HL-60 (cell line): ENCODE measurements around the gene ACOT4.
"Not testable (repeated sequence)": the region's sequence is repeated elsewhere in the genome, so short reads cannot be mapped to it uniquely, and the experiment has no call there.

Experiments
- DNase-seq, 2 experiments: peaks; one replicate each; pipeline ENCODE4 v3.0.0-alpha.2; 2010 to 2020; ENCODE audit warnings: low read depth in 1 of 2, low spot score in 1 of 2
- H3K27ac ChIP-seq: fragments of 250-450 bp; sonication (Bioruptor Pico); replicated peaks from 2 replicates; pipeline ENCODE4 v1.5.1; 2020; ENCODE audit warnings: mild to moderate bottlenecking, moderate library complexity
- H3K27me3 ChIP-seq: fragments of 250-450 bp; sonication (Bioruptor Pico); 2 replicates; pipeline ENCODE4 v1.5.1; 2021; ENCODE audit warnings: mild to moderate bottlenecking, moderate library complexity; ENCODE audit not compliant: insufficient read depth, poor library complexity, severe bottlenecking
- H3K4me3 ChIP-seq: replicated peaks from 2 replicates; pipeline ENCODE4 v1.5.1; 2011; ENCODE audit warnings: mild to moderate bottlenecking, control low read depth, low read length; ENCODE audit not compliant: insufficient read depth
- GABPA ChIP-seq: IDR thresholded peaks from 2 replicates; pipeline ENCODE4 v1.6.1; 2012; ENCODE audit warnings: low read depth
- POLR2AphosphoS5 ChIP-seq: IDR thresholded peaks from 2 replicates; pipeline ENCODE4 v1.6.1; 2012; ENCODE audit warnings: low read depth
- SPI1 ChIP-seq: IDR thresholded peaks from 2 replicates; pipeline ENCODE4 v1.6.1; 2012; ENCODE audit warnings: low read depth, mild to moderate bottlenecking, borderline replicate concordance
- TF ChIP-seq, protein P1 (sequence below): IDR thresholded peaks from one replicate; pipeline ENCODE4 v1.5.1; 2011; ENCODE audit warnings: low read length, control low read depth, inconsistent platforms; ENCODE audit not compliant: insufficient read depth
- TF ChIP-seq, protein P2 (sequence below): IDR thresholded peaks from 2 replicates; pipeline ENCODE4 v1.6.1; 2012; ENCODE audit warnings: low read depth; ENCODE audit not compliant: insufficient replicate concordance

Gene ACOT4

DNA sequence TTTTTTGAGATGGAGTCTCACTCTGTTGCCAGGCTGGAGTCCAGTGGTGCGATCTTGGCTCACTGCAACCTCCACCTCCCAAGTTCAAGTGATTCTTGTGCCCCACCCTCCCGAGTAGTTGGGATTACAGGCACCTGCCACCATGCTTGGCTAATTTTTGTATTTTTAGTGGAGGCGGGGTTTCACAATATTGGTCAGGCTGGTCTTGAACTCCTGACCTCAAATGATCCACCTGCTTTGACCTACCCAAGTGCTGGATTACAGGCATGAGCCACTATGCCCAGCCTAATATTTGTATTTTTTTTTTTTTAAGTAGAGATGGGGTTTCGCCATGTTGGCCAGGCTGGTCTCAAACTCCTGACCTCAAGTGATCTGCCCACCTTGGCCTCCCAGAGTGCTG lies 17.9 kb upstream of the ACOT4 start:
- not testable (repeated sequence) for H3K4me3 ChIP-seq, H3K27me3 ChIP-seq, DNase-seq, H3K27ac ChIP-seq

DNA sequence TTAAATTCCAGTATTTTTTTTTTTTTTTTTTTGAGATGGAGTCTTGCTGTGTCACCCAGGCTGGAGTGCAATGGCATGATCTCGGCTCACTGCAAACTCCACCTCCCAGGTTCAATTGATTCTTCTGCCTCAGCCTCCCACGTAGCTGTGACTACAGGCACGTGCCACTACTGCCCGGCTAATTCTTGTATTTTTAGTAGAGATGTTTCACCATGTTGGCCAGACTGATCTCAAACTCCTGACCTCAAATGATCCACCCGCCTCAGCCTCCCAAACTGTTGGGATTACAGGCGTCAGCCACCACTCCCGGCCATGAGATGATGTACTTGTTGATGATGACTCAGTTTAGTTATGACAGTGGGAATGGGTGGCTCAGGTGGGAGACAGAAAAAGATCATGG lies 17.4 kb upstream of the ACOT4 start:
- not testable (repeated sequence) for H3K27ac ChIP-seq, H3K4me3 ChIP-seq, DNase-seq, H3K27me3 ChIP-seq

DNA sequence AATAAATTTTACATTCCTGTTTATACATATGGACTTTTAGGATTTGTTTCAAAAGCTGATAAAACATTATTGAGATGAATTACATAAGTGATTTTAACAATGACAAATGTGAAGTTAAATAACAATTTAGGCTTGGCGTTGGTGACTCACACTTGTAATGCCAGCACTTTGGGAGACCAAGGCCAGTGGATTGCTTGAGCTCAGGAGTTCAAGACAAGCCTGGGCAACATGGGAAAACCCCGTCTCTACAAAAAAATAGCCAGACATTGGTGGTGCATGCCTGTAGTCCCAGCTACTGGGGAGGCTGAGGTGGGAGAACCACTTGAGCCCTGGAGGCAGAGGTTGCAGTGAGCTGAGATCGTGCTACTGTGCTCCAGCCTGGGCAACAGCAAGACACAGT lies 15.3 kb upstream of the ACOT4 start:
- Histone ChIP-seq H3K27me3 (no peaks in the 10 kb centered on the region), H3K27ac (no peak overlapping the region), H3K4me3 (no peak overlapping the region)
- DNase-seq = no peak
- TF ChIP-seq SPI1 = no peak
- TF ChIP-seq, protein P1, sequence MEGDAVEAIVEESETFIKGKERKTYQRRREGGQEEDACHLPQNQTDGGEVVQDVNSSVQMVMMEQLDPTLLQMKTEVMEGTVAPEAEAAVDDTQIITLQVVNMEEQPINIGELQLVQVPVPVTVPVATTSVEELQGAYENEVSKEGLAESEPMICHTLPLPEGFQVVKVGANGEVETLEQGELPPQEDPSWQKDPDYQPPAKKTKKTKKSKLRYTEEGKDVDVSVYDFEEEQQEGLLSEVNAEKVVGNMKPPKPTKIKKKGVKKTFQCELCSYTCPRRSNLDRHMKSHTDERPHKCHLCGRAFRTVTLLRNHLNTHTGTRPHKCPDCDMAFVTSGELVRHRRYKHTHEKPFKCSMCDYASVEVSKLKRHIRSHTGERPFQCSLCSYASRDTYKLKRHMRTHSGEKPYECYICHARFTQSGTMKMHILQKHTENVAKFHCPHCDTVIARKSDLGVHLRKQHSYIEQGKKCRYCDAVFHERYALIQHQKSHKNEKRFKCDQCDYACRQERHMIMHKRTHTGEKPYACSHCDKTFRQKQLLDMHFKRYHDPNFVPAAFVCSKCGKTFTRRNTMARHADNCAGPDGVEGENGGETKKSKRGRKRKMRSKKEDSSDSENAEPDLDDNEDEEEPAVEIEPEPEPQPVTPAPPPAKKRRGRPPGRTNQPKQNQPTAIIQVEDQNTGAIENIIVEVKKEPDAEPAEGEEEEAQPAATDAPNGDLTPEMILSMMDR = no peak
- TF ChIP-seq, protein P2, sequence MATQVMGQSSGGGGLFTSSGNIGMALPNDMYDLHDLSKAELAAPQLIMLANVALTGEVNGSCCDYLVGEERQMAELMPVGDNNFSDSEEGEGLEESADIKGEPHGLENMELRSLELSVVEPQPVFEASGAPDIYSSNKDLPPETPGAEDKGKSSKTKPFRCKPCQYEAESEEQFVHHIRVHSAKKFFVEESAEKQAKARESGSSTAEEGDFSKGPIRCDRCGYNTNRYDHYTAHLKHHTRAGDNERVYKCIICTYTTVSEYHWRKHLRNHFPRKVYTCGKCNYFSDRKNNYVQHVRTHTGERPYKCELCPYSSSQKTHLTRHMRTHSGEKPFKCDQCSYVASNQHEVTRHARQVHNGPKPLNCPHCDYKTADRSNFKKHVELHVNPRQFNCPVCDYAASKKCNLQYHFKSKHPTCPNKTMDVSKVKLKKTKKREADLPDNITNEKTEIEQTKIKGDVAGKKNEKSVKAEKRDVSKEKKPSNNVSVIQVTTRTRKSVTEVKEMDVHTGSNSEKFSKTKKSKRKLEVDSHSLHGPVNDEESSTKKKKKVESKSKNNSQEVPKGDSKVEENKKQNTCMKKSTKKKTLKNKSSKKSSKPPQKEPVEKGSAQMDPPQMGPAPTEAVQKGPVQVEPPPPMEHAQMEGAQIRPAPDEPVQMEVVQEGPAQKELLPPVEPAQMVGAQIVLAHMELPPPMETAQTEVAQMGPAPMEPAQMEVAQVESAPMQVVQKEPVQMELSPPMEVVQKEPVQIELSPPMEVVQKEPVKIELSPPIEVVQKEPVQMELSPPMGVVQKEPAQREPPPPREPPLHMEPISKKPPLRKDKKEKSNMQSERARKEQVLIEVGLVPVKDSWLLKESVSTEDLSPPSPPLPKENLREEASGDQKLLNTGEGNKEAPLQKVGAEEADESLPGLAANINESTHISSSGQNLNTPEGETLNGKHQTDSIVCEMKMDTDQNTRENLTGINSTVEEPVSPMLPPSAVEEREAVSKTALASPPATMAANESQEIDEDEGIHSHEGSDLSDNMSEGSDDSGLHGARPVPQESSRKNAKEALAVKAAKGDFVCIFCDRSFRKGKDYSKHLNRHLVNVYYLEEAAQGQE = no peak
- TF ChIP-seq GABPA = no peak
- no peak for TF ChIP-seq POLR2AphosphoS5

DNA sequence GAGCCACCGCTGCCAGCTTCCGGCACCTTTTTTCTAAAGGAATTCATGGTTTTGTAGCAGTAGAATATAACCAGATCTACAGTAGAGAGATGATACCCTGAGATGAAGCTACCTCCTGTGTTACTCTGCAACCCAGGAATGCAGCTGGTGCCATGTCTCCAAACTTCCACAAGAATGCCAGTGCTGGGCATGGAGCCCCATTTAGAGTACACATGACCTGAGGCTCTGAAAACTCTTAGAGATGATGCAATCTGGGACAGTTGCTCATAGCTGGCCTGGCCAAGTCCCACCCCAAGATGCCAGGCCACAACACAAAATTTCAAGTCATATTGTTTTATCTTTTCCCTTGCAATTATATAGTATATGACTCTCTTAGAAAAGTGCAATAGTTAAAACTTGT lies 14.5 kb upstream of the ACOT4 start:
- H3K27me3 ChIP-seq, DNase-seq, H3K27ac ChIP-seq, H3K4me3 ChIP-seq: not testable (repeated sequence)

DNA sequence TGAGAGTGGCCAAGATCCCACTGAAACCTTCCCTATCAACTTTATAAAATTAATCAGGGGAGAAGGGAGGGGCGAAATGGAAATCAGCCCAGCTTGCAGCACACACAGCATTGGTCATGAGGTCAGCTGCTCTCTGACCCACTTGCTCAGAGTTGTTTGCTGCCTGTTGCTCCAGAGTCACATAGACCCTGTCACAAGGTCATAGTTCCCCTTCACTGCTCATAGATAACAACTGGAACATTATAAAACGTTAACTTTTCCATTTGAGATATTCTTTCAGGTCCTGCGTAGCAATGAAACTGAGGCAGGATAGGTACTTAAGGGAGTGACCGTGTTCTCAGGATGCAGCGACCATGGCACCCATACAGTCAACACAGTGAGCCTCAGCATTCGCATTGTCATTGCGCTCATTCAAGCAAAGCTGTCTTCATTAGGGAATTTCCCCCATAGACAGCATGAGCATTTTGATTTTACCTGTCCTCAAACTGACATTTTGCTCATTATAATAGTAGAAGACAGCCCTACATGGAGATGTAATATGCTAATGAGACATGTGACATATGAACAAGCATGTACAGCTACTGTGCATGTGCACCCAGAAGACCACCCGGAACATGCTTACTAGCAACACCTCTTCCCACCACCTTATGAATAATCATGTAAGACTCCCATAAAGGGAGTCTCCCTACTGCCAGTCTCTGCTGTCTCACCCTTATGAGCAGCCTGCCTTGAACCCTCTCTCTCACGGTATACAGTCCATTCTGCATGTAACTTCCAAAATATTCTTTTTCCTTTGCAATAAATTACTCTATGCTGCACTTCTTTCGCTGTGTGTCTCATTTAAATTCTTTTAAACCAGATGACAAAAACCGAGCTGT lies 9.3 kb upstream of the ACOT4 start:
- not testable (repeated sequence) for H3K4me3 ChIP-seq, DNase-seq, H3K27me3 ChIP-seq, H3K27ac ChIP-seq

DNA sequence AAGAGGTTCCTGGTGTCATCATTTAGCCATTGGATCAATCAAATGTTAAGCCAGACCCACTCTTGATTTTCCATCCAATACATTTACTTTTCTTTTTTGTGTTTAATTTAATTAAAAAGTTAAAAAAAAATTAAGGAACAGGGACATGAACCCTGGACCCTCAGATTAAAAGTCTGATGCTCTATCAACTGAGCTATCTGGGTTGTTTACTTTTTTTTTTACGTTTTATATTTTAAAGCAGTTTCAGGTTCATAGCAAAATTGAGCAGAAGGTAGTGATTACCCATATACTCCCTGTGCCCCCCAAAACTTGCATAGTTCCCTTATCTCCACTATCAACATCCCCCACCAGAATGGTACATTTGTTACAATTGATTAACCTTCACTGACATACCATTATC lies 3.0 kb upstream of the ACOT4 start:
- Histone ChIP-seq H3K4me3 (no peak overlapping the region), H3K27ac (no peak overlapping the region), H3K27me3 (no peaks in the 10 kb centered on the region)
- no peak for TF ChIP-seq GABPA
- no peak for TF ChIP-seq SPI1
- TF ChIP-seq, protein P2 = no peak
- DNase-seq = no peak
